NCI-H2196 treated with DMSO at 0.1 percent for 48 hours (cell line): ENCODE results near the gene BDKRB1.
"Not testable (repeated sequence)": the region's sequence is repeated elsewhere in the genome, so short reads cannot be mapped to it uniquely, and the experiment has no call there.

Experiments
- DNase-seq: peaks from one replicate; lab custom pipeline; 2025; ENCODE audit not compliant: unreplicated experiment; lab: John Stamatoyannopoulos, UW

BDKRB1 gene

GRCh38 chr14:96232506-96232905 is 23.5 kb upstream of the BDKRB1 start:
- no peak for DNase-seq

- no peak for DNase-seq
Measured at GRCh38 chr14:96233661-96234060, 22.3 kb upstream of the BDKRB1 start.

GRCh38 chr14:96235426-96235825 is 20.6 kb upstream of the BDKRB1 start:
- DNase-seq: no peak

GRCh38 chr14:96237641-96238040 is 18.4 kb upstream of the BDKRB1 start:
- DNase-seq: no peak

- no peak for DNase-seq
Measured at GRCh38 chr14:96238676-96239265, 17.2 kb upstream of the BDKRB1 start.

GRCh38 chr14:96239711-96240141 is 16.3 kb upstream of the BDKRB1 start:
- DNase-seq: no peak

- DNase-seq: no peak
Measured at GRCh38 chr14:96240641-96241040, 15.4 kb upstream of the BDKRB1 start.

GRCh38 chr14:96242126-96242525 is 13.9 kb upstream of the BDKRB1 start:
- no peak for DNase-seq

GRCh38 chr14:96243785-96244184 is 12.2 kb upstream of the BDKRB1 start:
- DNase-seq: no peak

- not testable (repeated sequence) for DNase-seq
Measured at GRCh38 chr14:96245074-96245473, 10.9 kb upstream of the BDKRB1 start.

- no peak for DNase-seq
Measured at GRCh38 chr14:96245710-96246538, 10.1 kb upstream of the BDKRB1 start.

- peak; percentile 3 for DNase-seq
Measured at GRCh38 chr14:96246539-96246847, 9.5 kb upstream of the BDKRB1 start.

- DNase-seq: no peak
Measured at GRCh38 chr14:96247031-96247430, 9.0 kb upstream of the BDKRB1 start.

- no peak for DNase-seq
Measured at GRCh38 chr14:96249029-96249428, 7.0 kb upstream of the BDKRB1 start.

GRCh38 chr14:96250485-96250884 is 5.5 kb upstream of the BDKRB1 start:
- DNase-seq: no peak

- no peak for DNase-seq
Measured at GRCh38 chr14:96251656-96252155, 4.3 kb upstream of the BDKRB1 start.

- DNase-seq: no peak
Measured at GRCh38 chr14:96252323-96252998, 3.5 kb upstream of the BDKRB1 start.

GRCh38 chr14:96252999-96253539 is 2.9 kb upstream of the BDKRB1 start:
- DNase-seq: no peak

- no peak for DNase-seq
Measured at GRCh38 chr14:96254687-96255086, 1.3 kb upstream of the BDKRB1 start.

GRCh38 chr14:96256407-96256806 is 397 bp downstream of the BDKRB1 start:
- DNase-seq: no peak

- DNase-seq: no peak
Measured at GRCh38 chr14:96257056-96257455, 1.0 kb downstream of the BDKRB1 start.

- DNase-seq: no peak
Measured at GRCh38 chr14:96257900-96258299, 1.9 kb downstream of the BDKRB1 start.
